Thoracic aorta (tissue), 2 donors: ENCODE measurements around the gene GDA. TPM values are rescaled to one million over a fixed set of nuclear protein-coding genes. Genes with fewer than 3 reads are reported as not detected.

Source experiments
- ATAC-seq: fragments of 150-250 bp; one replicate; pipeline ENCODE4 v1.8.0; 2017; ENCODE audit warnings: low read depth; ENCODE audit not compliant: insufficient number of reproducible peaks, low FRiP score
- DNase-seq: peaks from one replicate; pipeline ENCODE4 v3.0.0-alpha.2; 2020; ENCODE audit warnings: low spot score
- H3K27ac ChIP-seq, 2 donors: fragments of 200-600 bp; sonication (generic); 1 replicate in 1 of 2; 2 replicates in 1 of 2; pipeline ENCODE4 v1.5.1; 2016; ENCODE audit warnings: mild to moderate bottlenecking in 2 of 2, moderate library complexity in 2 of 2
- H3K27me3 ChIP-seq: fragments of 200-600 bp; sonication (generic); replicated peaks from 2 replicates; pipeline ENCODE4 v1.6.0; 2016; ENCODE audit warnings: mild to moderate bottlenecking; ENCODE audit not compliant: insufficient read depth
- H3K36me3 ChIP-seq: fragments of 200-600 bp; sonication (generic); one replicate; pipeline ENCODE4 v1.5.1; 2016
- H3K4me1 ChIP-seq, 2 donors: fragments of 200-600 bp; sonication (generic); 1 replicate in 1 of 2; 2 replicates in 1 of 2; pipeline versions ENCODE4 v1.5.1 to v1.6.0; 2016; ENCODE audit warnings: low read depth in 2 of 2, mild to moderate bottlenecking in 1 of 2; ENCODE audit not compliant: control insufficient read depth in 1 of 2
- H3K4me3 ChIP-seq: fragments of 200-600 bp; sonication (generic); 2 replicates; pipeline ENCODE4 v1.5.1; 2016; ENCODE audit warnings: mild to moderate bottlenecking
- H3K9me3 ChIP-seq: fragments of 200-600 bp; sonication (generic); 2 replicates; pipeline ENCODE4 v1.5.1; 2016
- total RNA-seq, 2 donors: library from RNA; depleted of rRNA; stranded (reverse); fragments of >200 nt; gene quantifications; one replicate each; pipeline versions ENCODE4 v1.1.0 to v1.2.3, GENCODE V29; 2016
- TF ChIP-seq, protein P1 (sequence below): fragments of 200-600 bp; sonication (generic); IDR thresholded peaks from one replicate; pipeline ENCODE4 v1.5.1; 2019; ENCODE audit warnings: antibody characterized with exemption

GDA gene
- total RNA-seq, 2 donors from 2014 or later: not detected

DNA sequence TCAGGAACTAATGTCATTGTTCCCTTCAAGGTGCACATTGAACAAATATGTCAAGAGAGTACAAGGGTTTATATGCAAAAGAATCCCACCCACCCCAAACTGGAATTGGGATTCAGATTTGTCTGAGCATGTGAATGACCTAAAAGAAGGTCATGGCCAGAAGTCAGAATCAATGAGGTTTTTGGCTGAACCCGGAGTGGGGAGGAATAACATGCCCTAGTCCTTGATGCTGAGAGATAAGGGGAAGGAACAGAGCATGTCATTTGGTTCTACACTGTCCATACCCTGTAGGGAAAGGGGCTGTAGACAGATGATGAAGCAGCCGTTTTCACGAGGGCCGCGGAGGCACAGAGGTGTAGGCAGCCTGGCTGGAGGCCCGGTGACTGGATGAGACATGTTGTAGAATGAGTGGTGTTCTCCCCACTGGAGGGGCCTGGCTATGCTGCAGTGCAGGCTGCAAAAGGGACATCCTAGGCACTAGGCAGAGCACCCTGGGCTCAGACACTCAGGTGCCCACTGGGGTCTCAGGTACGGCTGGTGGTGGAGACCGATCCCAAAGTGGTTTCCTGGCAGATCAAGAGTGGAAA lies 149.9 kb downstream of the GDA start:
- Histone ChIP-seq H3K4me1 (no peaks in the 10 kb centered on the region), H3K9me3 (no peaks in the 10 kb centered on the region), H3K27me3 (no peaks in the 10 kb centered on the region), H3K27ac (no peak overlapping the region), H3K36me3 (no peaks in the 10 kb centered on the region), H3K4me3 (no peak overlapping the region)
- no peak for ATAC-seq
- no peak for DNase-seq
- TF ChIP-seq, protein P1, sequence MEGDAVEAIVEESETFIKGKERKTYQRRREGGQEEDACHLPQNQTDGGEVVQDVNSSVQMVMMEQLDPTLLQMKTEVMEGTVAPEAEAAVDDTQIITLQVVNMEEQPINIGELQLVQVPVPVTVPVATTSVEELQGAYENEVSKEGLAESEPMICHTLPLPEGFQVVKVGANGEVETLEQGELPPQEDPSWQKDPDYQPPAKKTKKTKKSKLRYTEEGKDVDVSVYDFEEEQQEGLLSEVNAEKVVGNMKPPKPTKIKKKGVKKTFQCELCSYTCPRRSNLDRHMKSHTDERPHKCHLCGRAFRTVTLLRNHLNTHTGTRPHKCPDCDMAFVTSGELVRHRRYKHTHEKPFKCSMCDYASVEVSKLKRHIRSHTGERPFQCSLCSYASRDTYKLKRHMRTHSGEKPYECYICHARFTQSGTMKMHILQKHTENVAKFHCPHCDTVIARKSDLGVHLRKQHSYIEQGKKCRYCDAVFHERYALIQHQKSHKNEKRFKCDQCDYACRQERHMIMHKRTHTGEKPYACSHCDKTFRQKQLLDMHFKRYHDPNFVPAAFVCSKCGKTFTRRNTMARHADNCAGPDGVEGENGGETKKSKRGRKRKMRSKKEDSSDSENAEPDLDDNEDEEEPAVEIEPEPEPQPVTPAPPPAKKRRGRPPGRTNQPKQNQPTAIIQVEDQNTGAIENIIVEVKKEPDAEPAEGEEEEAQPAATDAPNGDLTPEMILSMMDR: no peak

DNA sequence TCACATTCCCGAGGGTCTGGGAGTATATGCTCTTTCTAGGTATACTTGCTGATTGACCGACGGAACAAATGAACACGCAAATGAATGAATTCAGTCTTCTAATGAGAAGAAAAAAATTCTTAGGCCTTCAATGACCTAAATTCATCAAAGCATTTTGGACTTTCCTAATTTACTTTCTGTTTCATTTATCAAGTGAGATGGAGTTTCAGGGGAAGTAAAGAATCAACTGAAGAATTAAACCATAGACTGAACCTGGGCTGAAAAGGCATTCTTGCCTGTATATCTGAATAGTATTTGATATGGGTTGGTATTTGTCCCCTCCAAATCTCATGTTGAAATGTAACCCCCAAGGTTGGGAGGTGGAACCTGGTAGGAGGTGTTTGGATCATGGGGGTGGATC lies 151.6 kb downstream of the GDA start:
- Histone ChIP-seq H3K36me3 (no peaks in the 10 kb centered on the region), H3K9me3 (no peaks in the 10 kb centered on the region), H3K4me3 (no peak overlapping the region), H3K27me3 (no peaks in the 10 kb centered on the region), H3K27ac (no peak overlapping the region), H3K4me1 (no peaks in the 10 kb centered on the region)
- ATAC-seq: no peak
- TF ChIP-seq, protein P1: no peak
- DNase-seq: no peak

Other genes starting within 250 kb of the GDA start
- 10 to 100 TPM; 15.3 to 24.6 TPM for gene ABHD17B, start 238.2 kb upstream of the GDA start, total RNA-seq
- gene C9orf85, start 237.8 kb upstream of the GDA start, total RNA-seq: 10 to 100 TPM in 1 of 2 donors, 1 to 10 TPM in 1; 8.4 to 14.7 TPM
- not detected for gene C9orf57, start 88.8 kb upstream of the GDA start, total RNA-seq
- 100 to 1,000 TPM; 160 to 195 TPM for gene ZFAND5, start 215.8 kb downstream of the GDA start, total RNA-seq